Activated T-cell treated with anti-CD3 and anti-CD28 coated beads for 1 hour (primary cell): ENCODE results near the gene DDX20.
A peak's percentile ranks its signal among the peaks of the same experiment; 100 is the strongest.

Experiments used
- DNase-seq: peaks from one replicate; pipeline ENCODE4 v3.0.0-alpha.2; 2020; ENCODE audit warnings: low read depth

Gene DDX20

DNA sequence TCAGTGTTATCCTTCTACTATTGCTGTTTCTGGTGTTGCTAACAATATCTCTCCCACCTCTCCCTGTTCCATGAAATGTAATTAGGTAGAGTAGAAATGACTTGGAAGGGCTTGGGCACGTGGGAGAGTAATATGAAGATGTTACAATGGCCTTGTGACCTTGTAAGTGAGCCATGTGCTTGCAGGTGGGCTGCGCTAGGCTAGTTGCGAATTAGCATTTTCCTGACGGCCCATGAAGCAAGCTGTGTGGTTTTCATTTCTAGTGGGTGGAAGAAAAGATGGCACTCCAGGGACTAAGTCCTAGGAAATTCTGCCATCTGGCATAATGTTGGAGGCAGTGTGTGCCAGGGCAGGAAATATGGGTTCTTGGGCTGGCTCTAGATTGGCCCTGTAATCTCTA lies 7.8 kb upstream of the DDX20 start:
- no peak for DNase-seq

DNA sequence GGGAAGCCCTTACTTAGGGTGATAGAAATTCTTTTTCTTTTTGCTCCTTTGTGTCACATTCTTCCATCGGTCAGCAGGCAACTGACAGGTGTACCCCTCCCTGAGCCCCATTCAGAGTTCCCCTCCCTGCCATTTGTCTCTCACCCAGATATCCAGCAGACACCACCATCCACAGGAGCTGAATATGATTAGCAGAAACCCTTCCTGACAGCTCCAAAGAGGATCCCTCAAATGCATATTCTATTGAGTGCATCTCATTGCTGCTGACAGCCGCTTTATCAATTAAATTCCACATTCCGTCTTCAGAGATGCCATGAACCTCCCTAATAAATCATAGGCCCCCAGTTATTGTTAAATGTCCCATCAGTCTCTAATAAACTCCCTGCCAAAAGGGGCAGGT lies 6.1 kb upstream of the DDX20 start:
- DNase-seq: no peak

DNA sequence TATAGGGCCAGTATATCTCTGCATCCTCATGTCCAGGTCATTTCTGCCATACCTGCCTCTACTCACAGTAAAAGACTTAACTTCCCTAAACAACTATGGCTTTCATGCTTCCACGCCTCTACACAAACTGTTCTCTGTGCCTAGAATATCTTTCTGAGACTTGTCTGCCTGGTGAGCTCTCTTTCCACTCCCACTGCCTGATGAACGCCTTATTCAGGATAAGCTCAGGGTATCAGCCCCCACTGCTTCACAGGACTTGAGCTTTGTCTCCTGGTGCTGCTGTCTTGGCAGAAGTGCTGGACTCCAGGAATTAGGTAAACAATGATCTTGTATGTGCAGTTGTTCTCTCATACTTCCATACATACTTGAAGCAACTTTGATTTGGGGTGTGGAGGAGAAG lies 4.8 kb upstream of the DDX20 start:
- no peak for DNase-seq

DNA sequence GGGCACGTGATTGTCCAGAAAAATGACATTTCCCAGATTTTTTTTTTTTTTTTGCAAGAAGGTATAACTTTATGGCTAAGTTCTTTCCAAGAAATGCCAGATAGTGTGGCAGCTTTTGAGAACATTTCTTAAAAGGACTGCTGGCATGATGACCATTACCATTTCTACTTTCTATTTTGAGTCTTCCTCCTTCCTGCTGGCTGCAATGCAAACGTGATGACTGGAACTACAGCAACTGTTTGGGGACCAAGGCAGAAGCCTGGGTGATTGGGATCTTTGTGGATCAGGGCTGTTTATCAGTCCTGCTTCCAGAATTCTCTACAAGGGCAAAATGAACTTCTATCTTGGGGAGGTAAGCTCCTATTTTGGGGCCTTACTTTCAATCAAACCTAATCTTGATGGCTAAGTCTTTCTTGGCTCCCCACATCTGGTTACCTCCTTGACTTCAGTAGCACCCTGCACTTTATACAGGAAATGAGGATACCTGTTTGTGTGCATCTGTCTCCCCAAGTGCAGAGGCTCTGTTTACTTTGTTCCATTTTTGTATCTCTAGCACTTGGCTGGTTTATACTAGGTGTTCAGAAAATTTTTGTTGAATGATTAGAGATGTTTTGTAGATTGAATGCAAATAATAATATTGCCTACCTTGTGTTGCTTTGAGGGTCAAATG lies 3.7 kb upstream of the DDX20 start:
- DNase-seq: no peak

DNA sequence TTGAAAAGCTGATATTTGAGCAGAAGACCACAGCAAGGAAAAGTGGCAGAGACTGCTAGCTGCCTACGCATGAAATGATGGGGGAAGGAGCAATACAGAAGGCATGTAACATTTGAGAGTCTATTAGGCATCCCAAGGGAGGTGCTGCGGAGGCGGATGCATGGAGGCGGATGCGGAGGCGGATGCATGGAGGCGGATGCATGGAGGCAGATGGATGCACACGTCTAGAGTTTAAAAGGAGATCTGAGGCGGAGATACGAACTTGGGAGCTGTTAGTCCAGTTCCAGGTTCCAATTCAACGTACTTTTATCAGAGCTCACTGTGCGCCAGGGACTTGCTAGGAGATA lies 744 bp upstream of the DDX20 start:
- no peak for DNase-seq

DNA sequence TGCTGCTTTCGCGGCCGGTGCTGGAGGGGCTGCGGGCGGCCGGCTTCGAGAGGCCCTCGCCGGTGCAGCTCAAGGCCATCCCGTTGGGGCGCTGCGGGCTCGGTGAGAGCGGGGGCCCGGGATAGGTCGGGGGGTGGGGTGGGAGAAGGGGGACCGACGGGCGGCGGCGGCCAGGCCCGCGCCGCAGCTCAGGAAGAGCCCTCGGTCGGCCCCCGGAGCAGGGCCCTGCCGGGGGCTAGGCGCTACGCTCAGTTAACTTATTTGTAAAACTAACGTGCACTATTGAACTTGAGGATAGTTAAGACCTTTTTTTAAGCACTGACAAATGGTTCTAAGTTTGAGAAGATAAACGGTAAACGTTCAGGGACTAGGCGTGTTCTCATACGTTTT lies 418 bp downstream of the DDX20 start:
- no peak for DNase-seq

DNA sequence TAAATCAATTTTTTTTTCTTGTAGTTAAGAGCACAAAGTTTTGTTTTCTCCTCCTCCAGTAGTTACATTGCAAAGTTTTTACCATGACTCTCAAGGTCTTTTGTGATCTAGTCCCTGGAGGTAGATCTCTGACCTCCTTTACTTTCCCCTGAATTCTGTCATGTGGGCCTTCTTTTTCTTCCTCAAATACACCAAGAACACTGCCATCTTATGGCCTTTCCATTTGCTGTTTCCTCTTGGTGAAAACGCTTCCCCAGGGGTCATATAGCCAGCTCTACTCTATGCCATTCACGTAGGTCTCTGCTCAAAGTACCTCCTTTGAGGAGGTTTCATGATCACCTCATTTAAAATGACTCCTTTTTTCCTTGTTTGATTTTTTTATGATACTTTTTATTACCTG lies 2.7 kb downstream of the DDX20 start:
- DNase-seq: no peak

DNA sequence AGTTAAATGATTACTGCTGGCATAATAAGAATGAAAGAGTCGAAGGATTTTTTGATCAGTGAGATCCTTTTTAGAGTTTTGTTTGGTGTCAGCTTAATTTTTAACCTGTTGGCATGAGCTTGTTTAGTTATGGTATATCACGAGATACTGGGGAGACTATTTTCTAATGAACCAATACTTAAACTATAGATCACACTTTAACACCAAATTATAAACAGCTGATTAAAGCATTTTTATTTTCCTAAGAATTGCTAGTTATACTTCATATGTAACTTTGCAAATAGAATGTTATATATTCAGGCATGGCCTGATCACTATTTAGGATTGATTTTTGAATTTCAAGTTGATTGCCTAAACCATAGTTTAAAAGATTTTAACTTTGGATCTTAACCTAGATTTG lies 6.0 kb downstream of the DDX20 start:
- no peak for DNase-seq

DNA sequence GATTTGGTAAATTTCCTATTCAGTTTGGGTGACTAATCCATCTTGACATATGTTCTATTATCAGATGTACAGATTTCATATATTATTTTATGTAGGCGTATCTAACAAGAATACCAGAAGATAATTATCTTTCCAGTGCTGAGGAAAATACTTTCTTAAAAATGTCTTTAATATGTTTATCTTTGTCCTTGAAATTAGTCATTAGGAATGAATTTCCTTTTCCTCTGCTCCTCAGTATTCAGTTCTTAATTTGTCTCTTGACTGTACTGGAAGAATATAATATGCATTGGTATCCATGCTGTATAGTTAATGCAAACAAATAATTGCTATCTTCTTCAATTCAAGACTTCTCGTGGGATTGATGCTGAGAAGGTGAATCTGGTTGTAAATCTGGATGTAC lies 6.6 kb downstream of the DDX20 start:
- no peak for DNase-seq

DNA sequence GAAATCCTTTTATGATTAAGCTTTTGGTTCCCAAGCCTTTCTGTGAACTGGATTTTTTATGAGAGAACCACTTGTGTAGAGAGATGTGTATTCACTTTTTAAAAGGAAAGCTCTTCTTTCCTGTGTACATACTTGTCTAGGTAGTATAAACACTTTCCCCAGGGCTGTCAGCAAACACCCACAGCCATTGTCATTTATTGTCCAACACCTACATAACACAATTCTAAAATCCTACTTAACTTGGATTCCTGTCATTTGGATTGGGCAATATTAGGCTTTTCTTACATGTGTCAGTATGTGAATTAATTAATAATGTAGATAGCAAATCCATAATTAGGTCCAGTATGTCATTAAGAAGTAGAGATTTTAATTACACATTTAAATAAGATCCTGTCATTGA lies 12.3 kb downstream of the DDX20 start:
- DNase-seq: no peak

DNA sequence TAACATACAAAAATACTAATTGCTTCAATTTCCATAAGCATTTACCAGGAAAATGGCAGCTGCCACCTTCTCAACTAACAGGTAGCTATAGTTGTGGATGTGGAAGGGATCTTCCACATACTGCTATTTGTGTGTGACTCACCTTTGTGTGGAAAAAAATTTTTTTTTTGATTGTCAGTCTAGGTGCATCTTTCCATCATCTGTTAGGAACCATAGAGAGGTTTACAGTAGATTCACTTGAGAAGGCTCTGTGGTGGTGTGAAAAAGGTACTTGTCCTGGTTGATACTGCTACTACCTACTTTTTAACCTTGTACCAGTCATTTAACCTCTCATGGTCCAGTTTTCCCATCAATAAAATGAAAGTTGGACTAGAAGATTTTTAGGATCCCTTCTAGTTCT lies 12.9 kb downstream of the DDX20 start:
- no peak for DNase-seq

DNA sequence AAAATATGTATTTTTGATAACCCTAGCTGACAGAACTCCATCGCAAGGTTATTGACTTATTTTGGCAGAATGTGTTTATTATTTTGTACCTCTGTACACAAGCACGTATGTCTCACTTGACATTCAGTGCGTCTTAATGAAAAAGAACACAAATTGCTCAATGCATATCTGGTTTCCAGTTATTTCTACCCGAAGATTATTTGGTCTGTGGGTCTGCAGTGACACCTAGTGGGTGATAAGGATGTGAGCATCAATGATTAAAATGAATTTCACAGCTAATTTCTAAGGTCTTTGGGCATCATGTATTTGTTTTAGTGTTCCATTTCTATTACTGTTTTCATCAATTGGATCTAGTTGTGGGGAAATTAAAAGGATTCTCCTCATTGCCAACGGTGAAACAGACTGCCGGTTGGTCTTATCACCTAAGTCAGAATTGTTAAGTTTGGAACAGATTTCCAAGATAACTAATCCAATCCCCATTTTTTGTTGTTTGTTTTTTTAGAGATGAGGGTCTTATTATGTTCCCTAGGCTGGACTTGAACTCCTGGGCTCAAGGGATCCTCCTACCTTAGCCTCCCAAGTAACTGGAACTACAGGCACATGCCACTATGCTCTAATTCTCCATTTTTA lies 13.9 kb downstream of the DDX20 start:
- DNase-seq: peak; percentile 29

DNA sequence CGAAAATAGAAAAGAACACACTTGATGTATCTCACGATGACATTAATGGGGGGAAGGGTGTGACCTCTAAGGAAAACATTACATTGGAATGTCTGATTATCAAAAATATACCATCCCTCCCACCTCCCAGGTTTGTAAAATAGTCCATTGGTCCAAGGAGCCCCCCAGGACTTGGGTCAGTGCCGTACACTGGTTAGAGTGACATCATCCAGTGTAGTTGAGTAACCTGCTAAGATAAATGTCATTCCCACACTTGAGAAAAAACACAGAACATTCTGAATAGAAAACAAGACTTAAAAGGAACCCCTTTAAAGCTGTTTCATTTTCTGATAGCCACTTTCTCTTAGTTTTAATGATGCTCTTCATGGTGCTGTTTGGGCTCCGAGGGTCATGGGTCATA lies 15.2 kb downstream of the DDX20 start:
- no peak for DNase-seq

DNA sequence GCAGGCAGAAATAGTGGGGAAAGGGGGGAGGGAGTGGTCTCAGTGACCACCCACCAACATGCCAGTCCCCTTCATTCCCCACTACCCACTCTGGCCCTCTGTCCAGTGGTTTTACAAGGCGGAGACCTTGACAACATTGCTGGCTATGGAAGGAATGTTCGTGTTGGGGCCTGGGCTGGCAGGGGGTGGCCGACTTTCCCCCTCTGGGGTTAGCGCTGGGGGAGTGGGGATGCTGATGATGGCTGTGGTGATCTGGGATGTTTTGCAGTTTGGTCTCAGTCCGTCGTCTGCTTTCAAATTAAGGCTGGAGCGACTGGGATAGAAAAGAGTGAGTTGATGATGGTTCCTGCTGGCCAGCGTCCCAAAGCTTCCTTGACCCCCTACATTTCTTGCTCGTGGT lies 20.3 kb downstream of the DDX20 start:
- no peak for DNase-seq

DNA sequence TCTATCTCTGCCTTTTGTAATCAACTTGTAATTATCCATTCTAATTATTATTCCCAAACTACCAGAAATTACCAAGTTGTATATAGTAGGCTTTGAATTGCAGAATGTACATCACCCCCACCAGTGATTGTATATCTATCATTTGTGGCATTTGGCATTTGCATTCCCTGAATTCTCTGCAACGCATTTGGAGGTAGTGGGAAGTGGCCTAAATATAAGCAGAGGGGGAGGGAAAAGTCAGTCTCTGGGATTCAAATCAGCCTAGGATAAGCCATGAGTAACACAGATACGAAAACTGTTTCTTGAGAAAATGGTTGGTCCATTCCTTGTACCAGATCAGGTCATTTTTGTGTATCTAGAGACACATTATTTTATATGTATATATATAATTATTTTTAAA lies 20.7 kb downstream of the DDX20 start:
- DNase-seq: no peak

DNA sequence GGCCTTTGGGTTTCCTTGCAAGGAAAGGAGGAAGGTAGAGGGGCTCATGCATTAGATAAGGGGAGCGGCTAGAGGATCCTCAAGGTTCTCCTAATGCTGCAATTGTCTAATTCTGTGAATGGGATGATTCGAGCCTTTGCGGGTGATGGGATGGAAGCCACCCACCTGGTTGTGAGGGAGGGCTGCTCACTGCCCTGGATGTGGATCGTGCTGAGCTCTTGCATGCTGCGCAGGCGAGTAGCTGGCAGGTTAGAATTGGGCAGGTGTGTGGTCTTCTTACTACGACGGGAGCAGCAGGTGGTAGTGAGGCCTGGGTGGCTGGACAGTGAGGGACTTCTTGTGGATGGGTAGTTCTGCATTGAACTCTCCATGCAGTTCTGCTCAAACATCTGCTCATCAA lies 21.2 kb downstream of the DDX20 start:
- DNase-seq: no peak

DNA sequence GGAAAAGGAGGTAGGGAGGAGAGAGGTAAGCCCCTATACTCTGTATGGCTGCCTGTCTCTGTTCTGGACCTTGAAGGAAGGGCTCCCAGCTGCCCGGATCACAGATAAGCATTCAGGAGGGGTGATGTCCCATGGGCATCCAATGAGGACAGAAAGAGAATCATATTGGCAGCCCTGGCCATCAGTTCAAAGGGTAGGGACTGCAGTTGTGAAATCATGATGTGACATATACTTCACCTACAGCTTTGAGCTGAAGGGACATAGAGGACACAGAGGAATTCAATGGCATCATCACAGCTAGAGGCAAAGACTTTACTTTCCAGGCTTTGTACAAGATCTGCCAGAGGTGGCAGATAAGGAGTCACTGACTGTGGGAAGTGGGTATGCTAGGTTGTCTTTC lies 21.6 kb downstream of the DDX20 start:
- DNase-seq: no peak

DNA sequence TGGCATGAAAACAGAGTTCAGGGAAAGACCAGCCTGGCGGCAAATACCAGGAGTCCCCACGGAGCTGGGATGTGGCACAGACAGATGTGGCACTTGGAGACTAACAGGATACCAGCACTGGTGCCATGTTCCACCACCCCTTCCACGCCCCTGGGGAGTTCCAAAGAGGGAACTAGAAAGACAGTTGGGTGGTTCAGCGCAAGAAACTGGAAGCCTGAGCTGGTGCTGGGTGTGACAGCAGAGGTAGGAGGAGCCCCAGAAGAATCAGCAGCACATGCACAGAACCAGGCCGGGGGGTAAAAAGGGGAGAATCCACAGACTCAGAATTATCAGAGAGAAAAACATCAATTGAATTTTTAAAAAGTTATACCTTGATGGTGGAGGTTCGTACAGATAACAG lies 22.4 kb downstream of the DDX20 start:
- DNase-seq: no peak

DNA sequence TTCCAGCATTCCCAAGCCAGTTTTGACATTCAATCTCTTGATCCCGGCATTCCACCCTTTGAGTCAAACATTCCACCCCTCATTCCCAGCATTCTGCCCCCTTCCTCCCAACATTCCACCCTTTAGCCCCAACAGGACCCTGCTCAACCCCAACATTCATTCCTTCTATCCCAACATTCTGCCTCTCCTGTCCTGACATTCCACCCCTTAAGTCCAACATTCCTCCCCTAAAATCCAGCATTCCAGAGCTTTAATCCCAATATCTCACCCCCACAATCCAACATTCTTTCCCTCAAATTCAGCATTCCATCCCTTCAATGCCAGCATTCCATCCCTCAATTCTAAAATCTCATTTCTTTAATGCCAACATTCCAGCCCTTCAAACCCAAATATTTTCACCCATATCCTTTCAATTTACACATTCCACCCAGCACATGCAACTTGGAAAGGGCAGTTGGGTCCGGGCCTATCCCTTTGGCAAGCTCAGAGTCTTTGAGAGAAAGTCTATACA lies 22.9 kb downstream of the DDX20 start:
- no peak for DNase-seq

DNA sequence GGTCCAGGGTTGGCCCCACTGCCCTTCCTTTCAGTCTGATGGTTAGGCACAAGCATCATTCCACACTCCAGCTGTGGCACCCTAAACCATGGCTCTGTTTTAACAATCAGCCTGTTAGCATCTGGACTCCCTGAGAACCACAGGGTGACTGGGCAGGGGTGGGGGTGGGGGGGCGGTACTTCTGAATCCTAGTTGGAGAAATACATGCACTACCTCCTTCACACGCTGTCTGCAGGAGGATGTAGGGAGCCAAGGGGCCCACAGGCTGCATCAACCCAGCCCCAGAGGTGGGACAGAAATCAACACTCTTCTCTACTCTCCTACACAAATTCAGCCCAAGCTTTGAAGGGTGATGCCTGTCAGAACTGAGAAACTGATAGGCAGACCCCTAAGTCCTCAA lies 23.8 kb downstream of the DDX20 start:
- no peak for DNase-seq

DNA sequence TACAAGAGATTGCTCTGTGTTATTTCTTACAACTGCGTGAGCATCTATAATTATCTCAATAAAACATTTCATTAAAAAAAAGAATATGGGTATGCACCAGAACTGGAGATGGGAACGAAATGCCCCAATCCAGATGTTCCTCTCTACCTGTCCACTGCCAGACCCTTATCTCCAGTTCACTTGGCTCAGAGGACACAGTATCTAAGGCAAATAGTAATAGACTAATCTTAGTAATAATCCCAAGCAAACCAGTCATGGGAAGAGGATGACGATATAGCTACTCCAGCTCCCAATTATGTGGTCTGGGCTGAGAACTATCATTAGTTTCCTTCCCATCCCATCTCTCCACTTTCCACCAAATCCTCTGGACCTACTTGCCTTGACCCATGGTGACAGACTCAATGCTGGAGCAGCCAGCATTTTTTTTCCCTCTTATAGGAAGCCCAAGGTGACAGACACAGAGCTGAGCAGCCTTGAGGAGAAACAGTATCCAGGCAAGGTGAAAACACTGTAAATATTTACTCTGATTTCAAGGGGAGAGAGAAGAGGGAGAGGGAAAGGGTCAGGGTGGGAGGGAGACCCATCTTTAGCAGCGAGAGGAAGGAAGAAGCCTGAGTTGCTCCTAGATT lies 28.7 kb downstream of the DDX20 start:
- no peak for DNase-seq

DNA sequence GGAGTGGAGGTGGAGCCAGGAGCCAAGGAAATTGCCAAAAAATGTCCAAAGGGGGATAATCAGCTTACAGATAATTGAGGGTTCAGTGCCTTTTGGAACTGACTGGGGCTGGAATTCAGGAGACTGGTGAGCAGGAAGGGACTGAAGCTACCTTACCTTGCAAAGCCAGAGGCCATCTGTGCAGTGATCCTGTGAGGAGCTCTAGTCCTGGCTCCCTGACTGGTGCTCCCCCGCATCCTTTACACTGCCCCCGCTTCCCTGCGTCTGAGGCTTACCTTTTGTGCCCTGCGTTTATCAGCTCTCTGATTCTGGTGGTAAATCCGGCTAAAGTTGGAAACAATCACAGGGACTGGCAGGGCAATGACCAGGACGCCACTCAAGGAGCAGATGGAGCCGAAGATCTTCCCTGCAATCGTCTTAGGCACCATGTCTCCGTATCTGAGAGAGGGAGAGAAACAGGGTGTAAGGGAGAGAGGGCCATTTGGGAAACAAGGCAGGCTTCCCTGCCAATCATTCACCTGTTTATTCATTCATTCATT lies 31.0 kb downstream of the DDX20 start:
- DNase-seq: no peak

DNA sequence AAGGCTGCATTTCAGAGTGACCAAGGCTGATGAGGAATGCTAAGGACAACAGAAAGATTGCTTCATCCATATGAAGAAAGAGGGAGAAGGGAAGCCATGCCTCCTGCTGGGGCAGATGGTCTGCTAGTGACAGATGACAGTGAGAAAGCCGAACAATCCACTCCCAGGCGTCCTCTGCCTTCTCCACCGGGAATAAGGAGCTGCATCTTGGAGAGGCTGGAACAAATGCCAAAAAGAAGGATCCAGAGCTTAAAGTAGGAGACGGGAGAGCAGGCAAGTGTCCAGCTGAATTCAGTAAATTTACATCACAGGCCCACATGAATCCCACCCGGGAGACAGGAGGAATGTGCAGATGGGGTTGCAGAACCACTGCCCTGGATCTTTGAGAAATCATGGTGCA lies 33.4 kb downstream of the DDX20 start:
- no peak for DNase-seq
